Stimulated activated CD8-positive, alpha-beta memory T cell treated with anti-CD3 and anti-CD28 coated beads, Interleukin-4, amount 100 ng/mL, for 1 hour (primary cell): ENCODE results near the gene OR10AD1.

Source experiments
- DNase-seq, 2 donors: peaks; one replicate each; pipeline ENCODE4 v3.0.0-alpha.2; 2020; ENCODE audit warnings: low read depth in 2 of 2, low spot score in 1 of 2

The OR10AD1 gene

DNA sequence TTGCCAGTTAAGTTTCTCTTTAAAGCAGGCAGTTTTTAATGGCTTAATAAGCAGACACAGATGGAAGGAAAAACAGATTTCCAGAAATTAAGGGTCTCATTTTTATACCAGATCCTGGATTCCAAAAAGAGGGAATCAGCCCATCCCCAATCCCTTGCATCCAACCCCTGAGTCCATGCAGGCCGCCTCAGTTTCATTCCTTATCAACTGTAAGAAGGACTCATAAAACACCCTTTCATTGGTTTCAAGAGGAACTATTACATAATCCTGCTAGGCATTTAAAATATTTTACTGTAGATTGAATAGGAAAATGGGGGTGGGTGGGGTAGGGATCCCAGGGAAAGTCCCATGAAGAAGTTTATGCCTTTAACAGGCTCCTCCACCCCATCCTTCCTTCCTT lies 10.2 kb downstream of the OR10AD1 start:
- DNase-seq: no peak

DNA sequence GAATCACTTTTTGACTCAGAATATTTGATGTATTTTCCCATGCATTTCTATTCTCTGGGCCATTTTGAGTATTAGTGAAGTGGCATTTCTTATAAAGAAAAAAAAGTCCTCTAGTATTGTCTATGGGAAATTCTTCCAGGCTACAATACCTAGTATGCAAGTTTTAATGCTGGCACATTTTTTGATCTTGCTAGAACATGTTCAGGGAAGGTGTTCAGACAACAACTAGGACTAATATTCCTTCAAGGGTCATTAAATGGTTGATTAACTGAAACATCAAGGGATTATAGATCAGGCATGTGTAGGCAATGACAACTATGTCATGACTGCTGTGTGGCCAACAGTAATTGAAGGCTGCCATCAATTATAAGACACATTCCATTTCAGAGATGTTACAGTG lies 12.0 kb downstream of the OR10AD1 start:
- no peak for DNase-seq

DNA sequence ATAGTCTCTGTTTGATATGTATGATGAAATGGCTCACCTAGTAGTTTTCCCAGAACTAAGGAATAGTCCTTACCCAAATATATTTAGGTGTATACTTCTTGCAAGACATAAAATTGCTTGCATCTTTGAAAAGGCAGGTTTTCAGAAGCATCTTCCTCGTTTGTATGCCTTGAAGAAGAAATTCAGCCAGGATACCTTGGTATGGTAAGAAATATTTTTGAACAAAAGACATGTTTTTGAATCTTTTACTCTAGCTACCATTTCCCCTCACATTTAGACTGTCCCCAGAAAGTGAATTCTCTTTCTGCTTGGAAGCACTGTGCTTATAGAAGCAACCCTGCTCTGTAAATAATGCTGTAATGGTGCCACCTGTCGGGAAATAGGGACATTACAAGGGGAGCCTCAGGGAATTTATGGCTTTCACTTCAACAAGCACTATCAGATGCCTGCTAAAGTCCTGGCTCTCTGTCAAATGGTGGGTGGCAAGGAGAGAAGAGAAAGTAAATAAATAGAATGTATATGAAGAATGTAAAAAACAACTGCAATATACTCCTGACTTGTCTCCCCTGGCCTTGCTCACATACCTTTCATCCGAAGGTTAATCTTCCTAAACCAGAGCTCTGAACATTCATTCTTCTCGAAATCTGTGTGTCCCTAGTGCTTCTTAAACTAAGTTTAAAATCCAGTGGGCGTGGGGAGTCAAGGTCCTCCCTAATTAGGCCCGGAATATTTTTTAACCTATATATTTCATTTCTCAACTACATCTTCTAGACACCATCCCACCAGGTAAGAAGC lies 13.6 kb downstream of the OR10AD1 start:
- DNase-seq: peak in 1 of 2 donors; percentile 46

DNA sequence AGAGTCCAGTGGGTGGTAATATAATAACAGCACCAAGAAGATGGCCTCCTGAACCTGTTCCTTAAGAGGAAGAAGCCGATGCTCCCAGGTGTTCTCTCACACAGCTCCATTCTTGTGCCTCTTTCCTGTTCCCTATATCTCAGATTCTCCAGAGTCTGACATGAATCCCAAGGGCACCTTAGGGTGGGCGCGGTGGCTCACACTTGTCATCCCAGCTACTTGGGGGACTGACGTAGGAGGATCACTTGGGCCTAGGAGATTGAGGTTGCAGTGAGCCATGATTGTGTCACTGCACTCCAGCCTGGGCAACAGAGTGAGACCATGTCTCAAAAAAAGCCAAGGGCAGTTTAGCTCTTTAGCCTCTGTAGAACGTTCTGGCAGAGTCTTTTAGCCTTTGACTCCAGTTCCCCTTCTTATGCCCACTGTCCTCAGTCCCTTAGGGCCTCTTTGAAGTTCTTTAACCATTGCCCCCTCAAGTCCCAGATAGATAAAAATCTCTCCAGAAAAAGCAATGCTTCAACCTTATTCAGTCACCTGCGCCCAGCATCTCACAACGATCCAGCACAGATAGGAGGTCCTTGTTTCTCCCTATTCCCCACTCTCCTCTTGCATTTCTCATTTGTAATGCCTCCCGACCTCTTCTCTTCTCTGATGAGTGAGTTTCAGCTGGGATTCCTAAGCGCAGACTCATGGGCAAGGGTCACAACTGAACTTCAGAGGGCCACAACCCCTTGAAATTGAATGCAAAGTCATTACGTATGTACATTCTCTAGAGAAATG lies 15.0 kb downstream of the OR10AD1 start:
- DNase-seq: no peak

DNA sequence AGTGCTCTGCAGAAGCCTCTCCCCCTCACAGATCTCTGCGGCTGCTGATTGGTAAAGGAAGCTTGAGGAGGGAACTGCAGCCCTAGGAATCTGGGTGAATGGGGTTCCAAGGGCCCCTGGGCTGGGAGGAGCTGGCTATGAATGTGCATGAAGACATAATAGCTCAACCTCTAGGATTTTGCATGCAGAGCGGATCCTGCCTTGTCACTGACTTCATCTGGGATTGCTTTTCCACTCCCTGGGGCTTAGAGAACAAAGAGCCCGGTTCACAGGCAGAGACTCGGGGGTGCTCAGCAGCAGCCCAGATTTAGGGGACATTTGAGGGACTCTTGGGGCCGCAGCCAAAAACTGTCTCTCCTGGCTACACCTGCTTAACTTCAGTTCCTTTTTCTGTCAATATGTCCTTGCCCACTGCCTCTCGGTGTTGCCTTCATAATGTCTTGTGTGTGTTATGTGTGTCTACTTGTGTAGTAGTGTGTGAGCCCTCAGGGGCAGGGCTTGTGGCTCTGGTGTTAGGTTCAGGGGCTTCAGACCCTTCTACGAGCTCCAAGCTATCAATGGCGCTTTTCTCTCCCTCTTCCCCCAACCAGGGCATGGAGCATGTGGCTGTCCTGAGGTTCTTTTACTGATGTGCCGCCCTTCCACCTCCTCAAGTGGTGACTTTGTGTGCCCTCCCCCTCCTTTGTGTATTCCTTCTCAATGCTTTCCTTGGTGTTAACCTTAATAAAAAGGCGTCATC lies 17.7 kb downstream of the OR10AD1 start:
- DNase-seq: no peak

DNA sequence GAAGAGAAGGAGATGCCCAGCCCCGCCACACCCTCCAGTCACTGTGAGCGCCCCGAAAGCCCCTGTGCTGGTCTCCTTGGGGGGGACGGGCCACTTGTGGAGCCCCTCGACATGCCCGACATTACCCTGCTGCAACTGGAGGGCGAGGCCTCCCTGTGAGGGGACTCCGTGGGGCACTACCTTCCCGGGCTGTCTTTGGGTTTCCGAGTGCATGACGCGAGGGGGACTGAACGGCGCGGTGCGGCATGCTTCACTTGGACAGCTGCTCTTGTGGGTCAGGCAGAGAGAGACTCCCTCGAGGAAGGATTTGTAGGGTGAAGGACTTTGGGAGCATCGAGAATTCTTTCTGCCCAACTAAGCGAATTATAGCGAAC lies 18.6 kb downstream of the OR10AD1 start:
- no peak for DNase-seq

DNA sequence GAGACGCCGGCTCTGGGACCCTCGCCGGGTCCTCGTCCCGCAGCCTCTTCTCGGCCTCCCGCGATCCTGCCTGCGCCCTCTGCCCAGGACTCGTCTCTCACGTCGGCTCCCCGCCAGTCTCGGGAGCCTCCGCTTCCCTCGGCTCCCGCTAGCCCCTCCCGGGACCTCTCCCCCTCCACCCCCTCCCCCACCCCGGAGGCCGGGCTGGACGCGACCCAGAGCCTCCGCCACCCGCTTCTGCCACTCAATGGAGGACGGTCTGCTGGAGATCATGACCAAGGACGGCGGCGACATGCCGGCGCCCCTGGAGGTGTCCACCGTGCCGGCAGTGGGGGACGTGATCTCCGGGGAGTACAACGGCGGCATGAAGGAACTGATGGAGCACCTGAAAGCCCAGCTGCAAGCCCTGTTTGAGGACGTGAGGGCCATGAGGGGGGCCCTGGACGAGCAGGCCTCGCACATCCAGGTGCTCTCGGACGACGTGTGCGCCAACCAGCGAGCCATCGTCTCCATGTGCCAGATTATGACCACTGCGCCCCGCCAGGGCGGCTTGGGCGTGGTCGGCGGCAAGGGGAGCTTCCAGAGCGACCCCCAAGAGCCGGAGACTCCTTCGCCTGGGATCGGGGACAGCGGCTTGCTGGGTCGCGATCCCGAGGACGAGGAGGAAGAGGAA lies 19.1 kb downstream of the OR10AD1 start:
- DNase-seq: no peak

DNA sequence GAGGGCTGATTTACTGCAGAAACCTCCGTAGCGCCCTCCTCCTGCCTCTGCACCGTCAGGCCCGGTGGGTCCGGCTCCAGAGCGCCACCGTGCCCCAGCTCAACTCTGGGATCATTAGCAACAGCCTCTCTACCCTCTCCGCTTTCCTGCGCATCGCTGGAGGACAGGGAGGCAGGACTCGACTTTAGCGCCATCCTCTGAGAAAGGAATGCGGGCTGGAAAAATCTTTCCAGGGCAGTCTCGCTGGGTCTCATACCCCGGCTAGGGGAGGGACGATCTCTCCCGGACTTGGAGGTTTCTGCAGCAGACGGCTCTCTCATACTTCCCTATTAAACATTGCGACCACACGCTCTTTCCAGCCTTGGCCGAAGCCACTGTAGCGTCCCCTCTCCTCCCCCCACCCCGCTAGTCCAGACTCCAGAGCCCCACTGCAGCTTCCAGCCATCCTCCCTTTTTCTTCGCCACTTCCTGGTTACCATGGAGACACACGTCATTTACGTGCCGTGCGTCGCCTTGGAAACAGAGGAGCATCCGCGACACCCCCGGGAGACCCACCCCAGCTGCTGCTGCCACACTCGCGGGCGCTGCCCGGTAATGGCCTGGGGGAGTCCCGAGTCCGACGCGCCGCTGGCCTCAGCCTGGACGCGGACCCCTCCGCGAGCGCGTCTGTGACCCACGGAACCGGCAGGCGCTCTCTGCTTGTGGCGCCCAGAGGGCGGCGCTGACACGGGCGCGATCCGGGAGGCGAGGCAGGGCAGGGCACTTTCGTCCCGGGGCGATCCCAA lies 19.8 kb downstream of the OR10AD1 start, which contains the start of gene CCDC184:
CCDC184 (plus strand) TSS at position 554 of the 785 bp plus-strand sequence. CDS start 479 bp downstream, outside the sequence.
- peak in 1 of 2 donors; percentile 53 for DNase-seq

DNA sequence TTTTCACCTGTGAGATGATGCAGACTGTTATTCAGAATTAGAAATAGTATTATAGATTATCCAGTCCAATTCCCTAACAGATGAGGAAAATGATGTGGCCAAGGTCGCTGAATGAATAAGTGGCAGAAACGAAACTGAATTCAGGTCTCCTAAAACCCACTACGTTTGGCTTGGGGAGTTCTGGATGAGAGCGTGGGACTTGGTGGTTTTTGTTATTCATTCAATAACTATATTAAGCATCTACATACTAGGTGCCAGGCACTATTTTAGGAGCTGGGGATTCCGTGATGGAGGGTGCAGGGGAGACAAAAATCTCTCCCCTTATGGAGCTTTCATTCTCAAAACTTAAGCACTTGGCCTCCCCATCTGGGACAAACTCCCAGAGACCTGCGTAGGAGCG lies 20.5 kb downstream of the OR10AD1 start:
- DNase-seq: no peak

DNA sequence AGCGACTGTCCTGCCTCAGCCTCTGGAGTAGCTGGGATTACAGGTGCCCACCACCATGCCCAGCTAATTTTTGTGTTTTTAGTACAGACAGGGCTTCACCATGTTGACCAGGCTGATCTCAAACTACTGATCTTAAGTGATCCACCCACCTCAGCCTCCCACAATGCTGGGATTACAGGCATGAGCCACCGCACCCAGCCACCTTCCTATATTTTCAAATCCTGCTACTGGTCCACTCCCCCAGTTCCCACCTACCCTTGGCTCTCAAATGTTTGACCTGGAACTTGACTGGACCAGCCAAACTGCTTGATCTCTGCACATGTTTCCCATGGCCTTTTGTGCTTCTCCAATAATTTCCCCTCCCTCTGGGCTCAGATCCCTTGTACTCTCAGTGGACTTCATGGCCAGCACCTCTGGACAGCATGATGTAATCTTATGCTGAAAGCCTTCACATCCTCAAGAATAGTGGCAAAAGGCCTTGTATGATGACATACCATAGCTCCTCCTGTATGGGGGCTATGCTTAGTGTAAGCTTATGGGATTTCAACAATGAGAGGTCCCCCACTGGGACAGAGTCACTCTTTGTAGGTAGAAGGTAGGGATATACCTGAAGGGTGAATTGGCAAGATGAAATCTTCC lies 22.1 kb downstream of the OR10AD1 start:
- no peak for DNase-seq

DNA sequence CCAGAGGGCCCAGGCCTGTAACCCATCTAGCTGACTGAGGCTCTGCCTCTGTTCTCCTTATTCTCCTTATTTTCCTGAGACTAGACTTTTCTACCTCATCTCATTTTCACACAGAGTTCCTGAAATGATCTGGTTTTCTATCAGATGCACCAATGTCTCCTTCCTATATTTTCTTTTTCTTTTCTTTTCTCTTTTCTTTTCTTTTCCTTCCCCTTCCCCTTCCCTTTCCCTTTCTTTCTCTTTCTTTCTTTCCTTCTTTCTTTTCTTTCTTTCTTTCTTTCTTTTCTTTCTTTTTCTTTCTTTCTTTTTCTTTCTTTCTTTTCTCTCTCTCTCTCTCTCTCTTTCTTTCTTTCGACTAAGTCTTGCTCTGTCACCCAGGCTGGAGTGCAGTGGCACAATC lies 22.7 kb downstream of the OR10AD1 start:
- DNase-seq: no peak

DNA sequence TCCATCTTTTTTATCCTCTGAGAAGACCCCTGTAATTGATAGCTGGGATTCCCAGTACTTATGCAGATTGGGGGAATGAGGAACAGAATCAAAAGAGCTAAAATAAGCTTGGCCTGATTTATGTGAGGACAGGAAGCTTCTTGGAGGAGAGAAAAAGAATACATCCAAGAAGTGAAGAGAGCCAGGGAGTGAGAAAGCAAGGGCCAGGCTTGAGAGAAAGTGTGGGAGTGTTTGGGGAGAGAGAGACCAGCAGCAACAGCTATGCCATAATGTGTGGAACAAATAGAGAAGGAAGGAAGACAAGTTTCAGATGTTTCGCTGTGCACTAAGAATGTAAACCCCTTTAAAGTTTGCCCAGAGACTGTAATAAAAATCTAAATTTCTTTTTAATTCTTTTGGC lies 23.6 kb downstream of the OR10AD1 start:
- DNase-seq: no peak

DNA sequence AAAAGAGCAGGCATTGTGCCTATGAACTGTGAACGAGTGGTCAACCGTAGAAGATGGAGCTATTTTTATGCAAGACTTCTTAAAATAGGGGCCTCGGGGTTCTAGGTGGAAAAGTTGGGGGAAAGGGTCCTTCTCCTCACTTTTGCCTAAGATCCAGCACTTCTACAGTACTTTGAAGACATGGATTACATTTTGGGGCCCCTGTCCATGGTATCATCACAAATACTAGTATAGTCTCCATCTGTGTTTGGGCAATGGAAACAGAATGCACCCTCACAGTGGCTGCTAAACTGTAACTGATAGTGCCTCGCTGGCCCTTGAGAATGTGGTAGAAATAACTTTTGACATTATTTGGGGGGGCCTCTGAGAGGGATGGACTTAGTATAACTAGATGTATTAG lies 25.1 kb downstream of the OR10AD1 start:
- no peak for DNase-seq

DNA sequence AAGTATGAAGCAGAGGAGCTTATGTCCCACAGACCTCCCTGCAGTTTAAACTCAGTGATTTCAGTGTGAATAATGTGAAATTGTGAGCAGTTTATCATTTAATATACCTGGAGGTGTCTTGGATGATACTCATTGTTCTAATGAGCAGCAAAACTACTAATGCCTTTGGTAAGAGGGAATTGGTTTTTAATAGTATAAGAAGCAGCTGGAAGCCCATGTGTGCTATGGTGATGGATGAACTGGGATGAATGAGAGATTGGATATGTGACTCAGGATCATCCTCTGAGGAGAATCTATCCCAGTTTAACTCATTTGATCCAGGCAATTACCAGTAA lies 26.7 kb downstream of the OR10AD1 start:
- no peak for DNase-seq

DNA sequence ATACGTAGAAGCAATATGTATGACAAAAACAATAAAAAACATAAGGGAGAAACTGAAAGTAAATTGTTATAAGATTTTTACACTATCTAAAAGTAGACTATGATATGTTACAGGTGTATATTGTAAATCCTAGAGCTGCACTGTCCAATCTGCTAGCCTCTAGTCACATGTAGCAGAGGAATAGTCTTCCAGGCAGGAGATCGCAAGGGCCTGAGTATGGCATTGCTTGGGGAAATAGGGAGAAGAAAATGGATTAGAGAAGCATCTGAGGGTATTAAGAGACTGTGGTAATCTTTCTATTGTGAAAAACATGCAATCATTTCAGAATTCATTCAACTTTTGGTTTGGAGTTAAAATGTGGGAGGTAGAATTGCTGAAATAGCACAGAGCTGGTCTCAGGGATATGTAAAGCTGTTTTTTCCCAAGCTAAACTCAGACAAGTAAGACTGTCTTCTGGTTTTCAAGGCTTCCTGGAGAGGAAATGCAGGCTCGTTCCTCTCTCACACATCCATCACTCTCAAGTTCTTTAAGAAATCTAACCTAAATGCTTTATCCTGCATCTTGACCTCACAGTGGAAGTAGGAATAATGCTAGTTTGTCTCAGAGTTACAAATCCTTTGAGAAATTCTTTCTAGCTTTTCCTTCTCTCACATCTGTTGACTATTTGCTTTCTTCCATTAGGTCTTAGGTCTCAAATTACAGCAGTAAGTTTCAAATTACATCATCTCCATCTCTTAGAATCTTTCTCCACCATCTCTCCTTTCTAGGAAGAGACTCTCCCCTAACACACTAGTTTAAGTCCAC lies 27.3 kb downstream of the OR10AD1 start:
- no peak for DNase-seq

DNA sequence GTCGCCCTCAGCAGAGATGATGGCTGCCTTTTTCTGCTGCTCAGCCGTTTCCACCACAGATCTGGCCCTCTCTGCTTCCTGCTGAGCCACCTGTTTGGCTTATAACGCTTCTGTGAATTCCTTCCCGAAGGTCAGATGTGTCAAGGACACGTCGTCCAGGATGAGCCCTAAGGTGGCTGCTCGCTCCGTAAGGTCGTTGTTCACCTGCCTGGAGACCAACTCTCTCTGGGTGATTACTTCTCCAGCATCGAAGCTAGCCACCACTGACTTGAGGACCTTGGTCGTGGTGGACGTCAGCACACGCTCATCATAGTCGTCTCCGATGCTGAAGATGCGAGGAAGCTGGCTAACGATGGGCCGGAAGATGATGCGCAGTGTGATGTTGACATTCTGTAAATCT lies 34.1 kb downstream of the OR10AD1 start:
- no peak for DNase-seq

DNA sequence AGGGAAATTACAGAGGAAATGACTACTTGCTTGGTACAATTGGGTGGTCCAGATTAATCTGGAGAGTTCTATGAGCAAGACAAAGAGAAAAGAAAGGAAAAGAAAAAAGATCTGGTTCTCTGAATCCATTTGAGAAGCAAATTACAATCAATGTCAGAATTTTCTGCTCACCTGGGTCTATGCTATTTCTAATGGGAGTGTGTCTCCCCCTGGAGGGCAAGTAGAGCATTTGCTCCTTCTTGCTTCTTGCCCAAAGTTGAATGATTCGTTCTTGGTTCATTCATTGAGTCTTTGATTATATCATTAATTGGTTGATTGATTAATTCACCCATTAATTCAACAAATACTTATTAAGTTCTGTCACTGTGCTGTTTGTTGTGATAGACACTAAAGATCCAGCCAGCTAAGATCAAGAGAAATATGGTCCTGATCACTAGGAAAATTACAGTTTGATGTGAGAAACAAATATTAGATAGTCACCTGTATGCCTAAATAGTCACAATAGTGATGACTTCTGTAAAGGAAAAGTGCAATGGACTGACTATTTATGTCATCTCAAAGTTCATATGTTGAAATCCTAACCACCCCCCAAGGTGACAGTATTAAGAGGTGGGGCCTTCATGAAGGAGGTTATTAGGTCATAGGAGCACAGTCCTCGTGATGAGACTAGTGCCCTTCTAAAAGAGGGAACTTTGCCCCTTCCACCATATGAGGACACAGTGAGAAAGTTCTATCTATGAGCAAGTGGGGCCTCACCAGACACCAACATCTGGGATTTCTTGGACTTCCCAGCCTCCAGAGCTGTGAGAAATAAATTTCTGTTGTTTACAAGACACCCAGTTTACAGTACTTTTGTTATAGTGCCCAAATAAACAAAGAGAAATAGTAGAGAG lies 37.8 kb downstream of the OR10AD1 start:
- DNase-seq: peak in 1 of 2 donors; percentile 16

DNA sequence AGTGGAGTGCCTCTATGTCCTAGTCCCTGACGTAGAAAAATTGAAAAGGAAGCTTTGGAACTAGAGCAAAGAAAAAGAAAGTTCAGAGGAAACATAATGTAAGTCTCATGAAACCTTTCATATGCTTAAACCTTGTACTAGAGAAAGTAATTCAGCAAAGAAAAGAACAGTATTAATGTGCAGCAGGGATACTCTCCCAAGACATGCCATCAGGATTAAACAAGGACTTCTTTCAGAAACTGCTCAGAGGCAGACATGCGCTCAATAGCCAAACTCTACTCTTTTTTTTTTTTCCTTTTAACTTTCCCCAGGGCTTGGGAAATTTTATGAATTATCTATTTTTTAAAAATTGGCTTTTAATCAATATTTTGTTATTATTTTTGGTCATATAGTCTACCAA lies 38.6 kb downstream of the OR10AD1 start:
- DNase-seq: no peak
